Left lung (tissue), 10 donors: Measurements from ENCODE around the gene CFAP97D2. TPM values are rescaled to one million over a fixed set of nuclear protein-coding genes. Genes with fewer than 3 reads are reported as not detected.
"Not testable (repeated sequence)": the region's sequence is repeated elsewhere in the genome, so short reads cannot be mapped to it uniquely, and the experiment has no call there.

Experiments
- ATAC-seq: fragments of 200-7000 bp; cut with Tn5 transposase; one replicate; pipeline ENCODE4 v1.9.1; 2020; ENCODE audit warnings: moderate library complexity
- DNase-seq, 4 donors: peaks; one replicate each; pipeline ENCODE4 v3.0.0-alpha.2; 2013 to 2020
- H3K27ac ChIP-seq, 2 donors: fragments of 200-600 bp; sonication (generic) in 1 of 2; one replicate each; pipeline versions ENCODE4 v1.5.0 to v1.8.0; 2020 to 2021
- H3K27me3 ChIP-seq, 2 donors: fragments of 200-600 bp; sonication (generic) in 1 of 2; one replicate each; pipeline versions ENCODE4 v1.5.0 to v1.8.0; 2020 to 2021
- H3K36me3 ChIP-seq, 2 donors: fragments of 200-600 bp; sonication (generic) in 1 of 2; one replicate each; pipeline versions ENCODE4 v1.5.0 to v1.8.0; 2020 to 2021
- H3K4me1 ChIP-seq, 2 donors: fragments of 200-600 bp; one replicate each; pipeline ENCODE4 v1.8.0; 2021
- H3K4me3 ChIP-seq, 2 donors: fragments of 200-600 bp; sonication (generic) in 1 of 2; one replicate each; pipeline versions ENCODE4 v1.5.0 to v1.8.0; 2020 to 2021; ENCODE audit warnings: mild to moderate bottlenecking in 1 of 2
- H3K9me3 ChIP-seq, 2 donors: fragments of 200-600 bp; sonication (generic) in 1 of 2; one replicate each; pipeline versions ENCODE4 v1.5.0 to v1.8.0; 2020 to 2021
- intact Hi-C, 2 donors: fragments of 100-400 bp; cut with DNase I; formaldehyde crosslinking; loops; one replicate each; pipeline versions ENCODE4 v1.11.2 to v1.14.2; 2022
- polyA plus RNA-seq, 6 donors: library from polyadenylated mRNA; unstranded; fragments of 120-200 nt; gene quantifications; one replicate each; pipeline ENCODE4 v1.2.1, GENCODE V29; 2013; ENCODE audit not compliant: insufficient read length in 6 of 6
- total RNA-seq, 2 donors: library from RNA; stranded (reverse); fragmentation: NEBNext Ultra II Directional; extraction: Animal tissue kit (Norgen Biotek cat#: 25700); gene quantifications; one replicate each; pipeline ENCODE4 v1.2.1, GENCODE V29; 2021
- TF ChIP-seq, protein P1 (sequence below), 2 donors: fragments of 200-600 bp; sonication (generic) in 1 of 2; IDR thresholded peaks; one replicate each; pipeline versions ENCODE4 v1.5.0 to v1.8.0; 2021; ENCODE audit warnings: antibody characterized with exemption in 2 of 2
- donor health status: DM: no; HTN: yes; CAD: no.
- donor health status: DM: no; HTN: no; CAD: no.

The CFAP97D2 gene
- total and polyA plus RNA-seq, 8 donors = 0.23 to 2.1 (median 1.0) TPM; not detected in 1

DNA sequence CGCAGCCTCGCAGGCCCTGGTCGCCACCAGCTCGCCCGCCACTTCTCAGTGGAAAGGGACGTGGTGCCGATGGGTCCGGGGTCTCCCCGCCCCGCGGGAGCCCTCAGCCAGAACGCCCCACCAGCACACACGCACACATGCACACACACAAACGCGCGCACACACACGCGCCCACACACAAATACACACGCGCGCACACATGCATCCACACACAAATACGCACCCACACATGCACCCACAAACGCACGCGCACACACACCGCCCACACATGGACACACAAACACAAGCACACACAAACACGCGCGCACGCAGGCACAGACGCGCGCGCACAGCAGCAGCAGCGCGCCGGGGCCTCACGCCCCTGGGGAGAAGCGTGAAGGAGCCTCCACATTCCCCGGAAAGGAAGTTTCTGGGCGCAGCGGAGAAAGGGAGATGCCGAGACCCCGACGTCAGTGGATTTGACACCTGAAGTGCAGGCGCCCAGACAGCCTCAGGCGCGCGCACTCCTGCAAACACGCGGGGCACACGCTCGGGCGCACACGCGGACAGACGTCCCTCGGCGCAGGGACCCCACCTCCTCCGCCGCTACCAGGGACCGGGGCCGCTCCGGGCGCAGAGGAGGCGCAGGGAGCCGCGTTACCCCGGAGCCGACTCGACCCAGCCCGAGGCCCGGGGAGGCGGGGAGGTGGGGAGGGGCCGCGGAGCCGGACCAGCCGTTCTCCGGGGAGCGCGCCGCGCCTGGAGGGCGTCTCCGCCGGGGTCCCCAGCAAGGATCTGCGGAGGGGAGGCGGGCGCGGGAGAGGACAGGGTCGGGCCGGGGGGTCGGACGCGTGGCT lies 47.3 kb upstream of the CFAP97D2 start:
- Histone ChIP-seq H3K27me3 (peaks cover 0 to 15% of the 10 kb centered on the region in 2 donors), H3K4me3 (peak overlapping the region; percentile 78 to 90), H3K36me3 (no peaks in the 10 kb centered on the region), H3K9me3 (no peaks in the 10 kb centered on the region), H3K27ac (peak overlapping the region; percentile 86 to 92), H3K4me1 (peaks cover 28 to 57% of the 10 kb centered on the region in 2 donors)
- ATAC-seq (peak; percentile 21), DNase-seq (peak in 2 of 4 donors; percentile 40 to 78)
- intact Hi-C loops = no loop called here
- TF ChIP-seq, protein P1, sequence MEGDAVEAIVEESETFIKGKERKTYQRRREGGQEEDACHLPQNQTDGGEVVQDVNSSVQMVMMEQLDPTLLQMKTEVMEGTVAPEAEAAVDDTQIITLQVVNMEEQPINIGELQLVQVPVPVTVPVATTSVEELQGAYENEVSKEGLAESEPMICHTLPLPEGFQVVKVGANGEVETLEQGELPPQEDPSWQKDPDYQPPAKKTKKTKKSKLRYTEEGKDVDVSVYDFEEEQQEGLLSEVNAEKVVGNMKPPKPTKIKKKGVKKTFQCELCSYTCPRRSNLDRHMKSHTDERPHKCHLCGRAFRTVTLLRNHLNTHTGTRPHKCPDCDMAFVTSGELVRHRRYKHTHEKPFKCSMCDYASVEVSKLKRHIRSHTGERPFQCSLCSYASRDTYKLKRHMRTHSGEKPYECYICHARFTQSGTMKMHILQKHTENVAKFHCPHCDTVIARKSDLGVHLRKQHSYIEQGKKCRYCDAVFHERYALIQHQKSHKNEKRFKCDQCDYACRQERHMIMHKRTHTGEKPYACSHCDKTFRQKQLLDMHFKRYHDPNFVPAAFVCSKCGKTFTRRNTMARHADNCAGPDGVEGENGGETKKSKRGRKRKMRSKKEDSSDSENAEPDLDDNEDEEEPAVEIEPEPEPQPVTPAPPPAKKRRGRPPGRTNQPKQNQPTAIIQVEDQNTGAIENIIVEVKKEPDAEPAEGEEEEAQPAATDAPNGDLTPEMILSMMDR (IDR thresholded peaks at IDR 0.05) = no peak

- Histone ChIP-seq H3K4me3 (peak within 1 kb of the TSS; percentile 78 to 90), H3K36me3 (no peaks in the 10 kb centered on the region), H3K27me3 (peaks cover 0 to 15% of the 10 kb centered on the region in 2 donors), H3K9me3 (no peaks in the 10 kb centered on the region), H3K27ac (peak within 1 kb of the TSS; percentile 86 to 92), H3K4me1 (peaks cover 28 to 49% of the 10 kb centered on the region in 2 donors)
- DNase-seq (peak; percentile 76 to 94 (median 84)), ATAC-seq (peak; percentile 89)
- intact Hi-C loops = no loop called here
- TF ChIP-seq, protein P1 (IDR thresholded peaks at IDR 0.05) = no peak
Measured at GRCh38 chr13:114132419-114133121, 46.5 kb upstream of the CFAP97D2 start, which contains the start of gene RASA3. Gene RASA3 (minus strand): TSS chr13:114132623. CDS start chr13:114132489, 134 bp downstream.

GRCh38 chr13:114133126-114133525 lies 45.9 kb upstream of the CFAP97D2 start:
- ATAC-seq, H3K4me3 ChIP-seq, H3K36me3 ChIP-seq, H3K27ac ChIP-seq, H3K9me3 ChIP-seq, intact Hi-C loops: not testable (repeated sequence)
- DNase-seq = peak in 1 of 4 donors; percentile 10
- peaks cover 28 to 44% of the 10 kb centered on the region in 2 donors for H3K4me1 ChIP-seq
- peaks cover 0 to 15% of the 10 kb centered on the region in 2 donors for H3K27me3 ChIP-seq

DNA sequence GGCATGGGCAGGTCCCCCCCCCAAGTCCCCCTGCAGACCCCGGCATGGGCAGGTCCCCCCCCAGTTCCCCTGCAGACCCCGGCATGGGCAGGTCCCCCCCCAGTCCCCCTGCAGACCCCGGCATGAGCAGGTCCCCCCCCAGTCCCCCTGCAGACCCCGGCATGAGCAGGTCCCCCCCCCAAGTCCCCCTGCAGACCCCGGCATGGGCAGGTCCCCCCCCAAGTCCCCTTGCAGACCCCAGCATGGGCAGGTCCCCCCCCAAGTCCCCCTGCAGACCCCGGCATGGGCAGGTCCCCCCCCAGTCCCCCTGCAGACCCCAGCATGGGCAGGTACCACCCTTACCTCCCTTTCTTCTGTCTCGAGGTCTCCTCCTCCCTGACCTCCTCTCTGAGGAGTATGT lies 45.5 kb upstream of the CFAP97D2 start:
- peaks cover 0 to 15% of the 10 kb centered on the region in 2 donors for H3K27me3 ChIP-seq
- H3K4me3 ChIP-seq, ATAC-seq, H3K36me3 ChIP-seq, intact Hi-C loops, H3K9me3 ChIP-seq, H3K27ac ChIP-seq: not testable (repeated sequence)
- DNase-seq = peak in 1 of 4 donors; percentile 6
- peaks cover 24 to 39% of the 10 kb centered on the region in 2 donors for H3K4me1 ChIP-seq

- Histone ChIP-seq H3K27ac (peak overlapping the region in 1 of 2 donors; percentile 57), H3K36me3 (no peaks in the 10 kb centered on the region), H3K9me3 (no peaks in the 10 kb centered on the region), H3K27me3 (peaks cover 0 to 15% of the 10 kb centered on the region in 2 donors), H3K4me1 (peaks cover 18 to 32% of the 10 kb centered on the region in 2 donors), H3K4me3 (no peak overlapping the region)
- intact Hi-C loops = no loop called here
- ATAC-seq (no peak), DNase-seq (peak in 1 of 4 donors; percentile 77)
- TF ChIP-seq, protein P1 (IDR thresholded peaks at IDR 0.05) = no peak
Measured at GRCh38 chr13:114134111-114134943, 44.7 kb upstream of the CFAP97D2 start.
